HCT116 (cell line): Measurements from ENCODE around the gene ZSWIM9.

Experiments
- CEBPB ChIP-seq: IDR thresholded peaks from 2 replicates; pipeline ENCODE4 v1.6.1; 2012; ENCODE audit warnings: low read depth
- CTCF ChIP-seq, 3 experiments: fragments of 200-600 bp in 1 of 3; sonication (generic) in 1 of 3; IDR thresholded peaks in 2 of 3; conservative IDR thresholded peaks in 1 of 3; 2 replicates each; pipeline ENCODE4 v1.5.1; 2012 to 2017; ENCODE audit warnings: low read depth in 2 of 3, low read length in 2 of 3, antibody characterized with exemption in 1 of 3, borderline replicate concordance in 1 of 3, control low read depth in 1 of 3, mild to moderate bottlenecking in 1 of 3, mixed read lengths in 1 of 3, mixed run types in 1 of 3, moderate library complexity in 1 of 3; ENCODE audit not compliant: insufficient read depth in 1 of 3
- EGR1 ChIP-seq: IDR thresholded peaks from 2 replicates; pipeline ENCODE4 v1.6.1; 2012; ENCODE audit warnings: low read depth
- ELF1 ChIP-seq: IDR thresholded peaks from 2 replicates; pipeline ENCODE4 v1.6.1; 2012; ENCODE audit warnings: low read depth, borderline replicate concordance
- EZH2 ChIP-seq: fragments of 200-600 bp; sonication (generic); IDR thresholded peaks from 2 replicates; pipeline ENCODE4 v1.6.1; 2017; ENCODE audit warnings: antibody characterized with exemption, mixed run types
- EZH2phosphoT487 ChIP-seq: fragments of 200-600 bp; IDR thresholded peaks from 2 replicates; pipeline ENCODE4 v1.6.1; 2018; ENCODE audit warnings: antibody characterized with exemption, borderline replicate concordance
- FOSL1 ChIP-seq: IDR thresholded peaks from 2 replicates; pipeline ENCODE4 v1.6.1; 2012; ENCODE audit warnings: low read depth
- MAX ChIP-seq: IDR thresholded peaks from 2 replicates; pipeline ENCODE4 v1.6.1; 2012
- POLR2AphosphoS5 ChIP-seq: IDR thresholded peaks from 2 replicates; pipeline ENCODE4 v1.6.1; 2011; ENCODE audit warnings: mild to moderate bottlenecking, low read depth, low read length, moderate library complexity
- REST ChIP-seq: IDR thresholded peaks from 2 replicates; pipeline ENCODE4 v1.6.1; 2012; ENCODE audit warnings: low read depth
- SIN3A ChIP-seq: IDR thresholded peaks from 2 replicates; pipeline ENCODE4 v1.6.1; 2012; ENCODE audit warnings: low read depth
- SP1 ChIP-seq: IDR thresholded peaks from 2 replicates; pipeline ENCODE4 v1.6.1; 2012; ENCODE audit warnings: low read depth
- SRF ChIP-seq: IDR thresholded peaks from 2 replicates; pipeline ENCODE4 v1.6.1; 2012; ENCODE audit warnings: low read depth
- ZFX ChIP-seq: fragments of 450-650 bp; IDR thresholded peaks from 2 replicates; pipeline ENCODE4 v1.6.1; 2017

DNA sequence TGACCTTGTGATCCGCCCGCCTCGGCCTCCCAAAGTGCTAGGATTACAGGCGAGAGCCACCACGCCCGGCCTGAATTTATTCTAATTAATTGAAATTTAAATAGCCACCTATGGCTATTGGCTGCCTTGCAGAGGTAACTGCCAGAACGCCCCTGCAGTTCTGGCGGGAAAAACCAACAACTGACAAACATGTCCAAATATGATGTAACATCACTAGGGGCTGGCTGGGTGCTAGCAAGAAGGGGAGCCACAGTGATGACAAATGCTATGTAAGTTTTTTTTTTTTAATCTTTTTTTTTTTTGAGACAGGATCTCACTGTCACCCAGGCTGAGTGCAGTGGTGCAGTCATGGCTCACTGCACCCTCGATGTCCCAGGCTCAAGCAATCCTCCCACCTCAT is 12.9 kb downstream of the ZSWIM9 start:
- TF ChIP-seq ELF1 = no peak
- TF ChIP-seq SIN3A = no peak
- TF ChIP-seq MAX = no peak
- no peak for TF ChIP-seq CTCF (IDR thresholded peaks at IDR 0.05 in 2 of 3, conservative IDR thresholded peaks at IDR 0.05 in 1 of 3; ENCODE audit: borderline replicate concordance in 1 of 3, insufficient read depth in 1 of 3, low read depth in 2 of 3, low read length in 2 of 3)
- TF ChIP-seq REST = no peak
- TF ChIP-seq EZH2 = no peak
- TF ChIP-seq EZH2phosphoT487 = no peak
- no peak for TF ChIP-seq ZFX
- no peak for TF ChIP-seq FOSL1
- TF ChIP-seq SP1 = no peak
- no peak for TF ChIP-seq SRF
- no peak for TF ChIP-seq POLR2AphosphoS5
- no peak for TF ChIP-seq CEBPB
- TF ChIP-seq EGR1 = no peak
